Esophagus squamous epithelium (tissue), 4 donors: ENCODE measurements around the gene STPG1.

Experiments used
- POLR2A ChIP-seq, 4 donors: fragments of 450-650 bp; IDR thresholded peaks; one replicate each; pipeline ENCODE4 v1.6.1; 2017; ENCODE audit warnings: antibody characterized with exemption in 4 of 4, mild to moderate bottlenecking in 4 of 4, moderate library complexity in 3 of 4
- TF ChIP-seq, protein P1 (sequence below), 6 experiments: fragments of 450-650 bp in 4 of 6; fragments of 200-600 bp in 2 of 6; sonication (generic) in 2 of 6; IDR thresholded peaks; one replicate each; pipeline ENCODE4 v1.5.1; 2016 to 2019; ENCODE audit warnings: antibody characterized with exemption in 6 of 6, mild to moderate bottlenecking in 4 of 6, moderate library complexity in 4 of 6

DNA sequence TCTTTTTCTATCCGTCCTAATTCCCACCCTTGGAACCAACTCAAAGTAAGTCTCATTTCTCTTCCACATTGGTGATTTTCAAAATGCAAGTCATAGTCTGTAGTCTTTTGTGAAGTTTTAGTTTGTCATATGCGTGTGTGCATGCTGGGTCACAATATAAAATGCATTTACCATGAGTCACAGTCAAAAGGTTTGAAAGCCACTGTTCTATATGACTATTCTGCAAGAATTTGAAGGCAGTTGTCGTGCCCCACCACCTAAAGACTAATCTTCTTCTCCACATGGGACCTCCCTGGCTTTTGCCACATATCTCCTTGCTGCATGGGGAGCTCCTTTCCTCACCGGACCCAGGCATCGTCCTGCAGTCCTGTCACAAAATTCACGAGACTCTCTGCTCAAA is 1.6 kb downstream of the STPG1 start:
- TF ChIP-seq, protein P1, sequence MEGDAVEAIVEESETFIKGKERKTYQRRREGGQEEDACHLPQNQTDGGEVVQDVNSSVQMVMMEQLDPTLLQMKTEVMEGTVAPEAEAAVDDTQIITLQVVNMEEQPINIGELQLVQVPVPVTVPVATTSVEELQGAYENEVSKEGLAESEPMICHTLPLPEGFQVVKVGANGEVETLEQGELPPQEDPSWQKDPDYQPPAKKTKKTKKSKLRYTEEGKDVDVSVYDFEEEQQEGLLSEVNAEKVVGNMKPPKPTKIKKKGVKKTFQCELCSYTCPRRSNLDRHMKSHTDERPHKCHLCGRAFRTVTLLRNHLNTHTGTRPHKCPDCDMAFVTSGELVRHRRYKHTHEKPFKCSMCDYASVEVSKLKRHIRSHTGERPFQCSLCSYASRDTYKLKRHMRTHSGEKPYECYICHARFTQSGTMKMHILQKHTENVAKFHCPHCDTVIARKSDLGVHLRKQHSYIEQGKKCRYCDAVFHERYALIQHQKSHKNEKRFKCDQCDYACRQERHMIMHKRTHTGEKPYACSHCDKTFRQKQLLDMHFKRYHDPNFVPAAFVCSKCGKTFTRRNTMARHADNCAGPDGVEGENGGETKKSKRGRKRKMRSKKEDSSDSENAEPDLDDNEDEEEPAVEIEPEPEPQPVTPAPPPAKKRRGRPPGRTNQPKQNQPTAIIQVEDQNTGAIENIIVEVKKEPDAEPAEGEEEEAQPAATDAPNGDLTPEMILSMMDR (IDR thresholded peaks at IDR 0.05): no peak
- no peak for TF ChIP-seq POLR2A (IDR thresholded peaks at IDR 0.05)
